ENCODE results near the gene LGALS12.
A peak's percentile ranks its signal among the peaks of the same experiment; 100 is the strongest.
"Not testable (repeated sequence)": the region's sequence is repeated elsewhere in the genome, so short reads cannot be mapped to it uniquely, and the experiment has no call there.

LGALS12 gene

DNA sequence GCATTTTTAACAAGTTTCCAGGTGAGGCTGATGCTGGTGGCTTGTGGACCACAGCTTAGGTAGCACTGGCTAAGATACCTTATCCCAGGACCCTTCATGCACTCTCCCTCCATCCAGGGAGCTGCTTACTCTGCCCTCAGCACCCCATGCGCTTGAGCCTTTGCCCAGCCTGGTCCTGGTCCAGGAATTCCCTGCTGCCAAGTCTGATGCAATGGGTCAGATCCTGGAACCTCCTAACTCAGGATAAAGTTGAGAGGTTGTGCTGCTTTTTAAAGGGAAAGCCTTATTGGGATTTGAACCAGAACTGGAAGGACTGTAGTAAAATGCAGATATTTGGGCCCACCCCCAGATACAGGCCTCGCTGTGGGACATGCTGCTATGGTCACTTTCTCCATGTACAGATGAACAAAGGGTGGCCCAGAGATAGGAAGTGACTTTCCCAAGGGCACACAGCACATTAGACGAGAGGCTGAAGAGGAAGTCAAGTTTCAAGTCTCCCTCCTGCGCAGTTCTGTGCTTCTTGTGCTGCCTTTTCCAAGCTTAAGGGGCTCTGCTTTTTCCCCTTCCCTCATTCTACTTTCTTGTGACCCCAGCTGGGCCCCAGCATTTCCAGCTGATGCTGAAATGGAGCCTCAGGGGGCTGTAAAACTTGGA lies 824 bp upstream of the LGALS12 start:
- no peak for DNase-seq (ENCODE audit: low read depth)

DNA sequence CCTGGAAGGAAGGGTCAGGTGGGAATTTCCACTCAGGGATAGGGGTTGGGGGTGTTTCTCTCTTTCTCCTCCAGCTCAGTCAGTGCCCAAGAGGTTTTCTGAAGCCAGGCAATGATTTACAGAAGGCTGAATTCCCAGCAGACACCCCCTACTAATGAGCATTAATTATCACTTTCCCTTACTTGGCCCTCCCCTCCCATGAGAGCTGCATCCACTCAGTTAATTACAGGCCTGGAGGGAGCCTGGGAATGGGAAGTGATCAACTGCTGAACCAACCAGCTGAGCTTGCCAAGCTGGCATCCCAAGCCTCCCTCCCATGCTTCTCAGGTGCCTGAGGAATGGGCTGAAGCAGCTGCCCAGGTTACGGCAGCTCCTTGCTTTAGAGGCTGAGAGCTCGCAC lies 992 bp downstream of the LGALS12 start:
- no peak for DNase-seq (ENCODE audit: low read depth)

DNA sequence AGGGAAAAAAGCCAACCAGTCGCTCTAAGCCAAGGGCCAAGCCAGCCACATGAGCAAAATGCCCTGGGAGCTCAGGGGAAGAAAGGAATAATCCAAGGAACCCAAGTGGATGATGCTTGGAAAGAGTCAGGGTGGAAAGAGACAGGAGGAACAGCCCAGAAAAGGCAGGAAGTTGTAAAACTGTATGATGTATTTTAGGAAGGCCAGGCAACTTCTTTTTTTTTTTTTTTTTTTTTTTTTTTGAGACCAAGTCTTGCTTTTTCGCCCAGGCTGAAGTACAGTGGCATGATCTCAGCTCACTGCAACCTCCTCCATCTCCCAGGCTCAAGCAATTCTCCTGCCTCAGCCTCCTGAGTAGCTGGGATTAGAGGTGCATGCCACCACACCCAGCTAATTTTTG lies 1.6 kb downstream of the LGALS12 start:
- no peak for DNase-seq (ENCODE audit: low read depth)

DNA sequence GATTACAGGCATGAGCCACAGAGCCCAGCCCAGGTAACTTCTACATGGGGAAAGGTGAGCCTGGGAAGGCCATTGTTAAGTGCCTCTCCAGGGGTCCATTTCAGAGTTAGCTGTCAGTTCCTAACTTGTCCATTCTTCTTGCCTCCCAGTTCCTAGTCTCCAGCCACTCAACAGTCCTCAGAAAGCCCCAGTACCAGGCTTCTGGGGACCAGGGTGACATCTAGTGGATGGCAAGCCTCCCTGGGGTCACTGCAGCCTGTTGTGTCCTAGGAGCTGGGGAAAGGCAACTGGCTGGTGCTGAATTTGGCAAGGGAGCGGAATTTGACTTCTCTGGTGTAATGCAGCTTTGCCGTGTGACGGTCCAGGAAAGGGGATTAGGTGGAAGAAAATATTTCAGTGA lies 2.1 kb downstream of the LGALS12 start:
- no peak for DNase-seq (ENCODE audit: low read depth)

DNA sequence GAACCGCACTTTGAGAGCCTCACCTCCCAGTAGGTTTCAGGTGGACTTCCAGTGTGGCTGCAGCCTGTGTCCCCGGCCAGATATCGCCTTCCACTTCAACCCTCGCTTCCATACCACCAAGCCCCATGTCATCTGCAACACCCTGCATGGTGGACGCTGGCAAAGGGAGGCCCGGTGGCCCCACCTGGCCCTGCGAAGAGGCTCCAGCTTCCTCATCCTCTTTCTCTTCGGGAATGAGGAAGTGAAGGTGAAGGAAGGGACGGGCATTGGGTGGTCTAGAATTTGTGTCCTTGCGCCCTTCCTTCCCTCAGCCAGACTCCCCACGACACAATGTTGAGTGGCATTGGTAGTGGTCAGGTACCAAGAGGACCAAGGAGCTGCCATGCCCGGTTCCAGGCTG lies 2.9 kb downstream of the LGALS12 start:
- no peak for DNase-seq (ENCODE audit: low read depth)

DNA sequence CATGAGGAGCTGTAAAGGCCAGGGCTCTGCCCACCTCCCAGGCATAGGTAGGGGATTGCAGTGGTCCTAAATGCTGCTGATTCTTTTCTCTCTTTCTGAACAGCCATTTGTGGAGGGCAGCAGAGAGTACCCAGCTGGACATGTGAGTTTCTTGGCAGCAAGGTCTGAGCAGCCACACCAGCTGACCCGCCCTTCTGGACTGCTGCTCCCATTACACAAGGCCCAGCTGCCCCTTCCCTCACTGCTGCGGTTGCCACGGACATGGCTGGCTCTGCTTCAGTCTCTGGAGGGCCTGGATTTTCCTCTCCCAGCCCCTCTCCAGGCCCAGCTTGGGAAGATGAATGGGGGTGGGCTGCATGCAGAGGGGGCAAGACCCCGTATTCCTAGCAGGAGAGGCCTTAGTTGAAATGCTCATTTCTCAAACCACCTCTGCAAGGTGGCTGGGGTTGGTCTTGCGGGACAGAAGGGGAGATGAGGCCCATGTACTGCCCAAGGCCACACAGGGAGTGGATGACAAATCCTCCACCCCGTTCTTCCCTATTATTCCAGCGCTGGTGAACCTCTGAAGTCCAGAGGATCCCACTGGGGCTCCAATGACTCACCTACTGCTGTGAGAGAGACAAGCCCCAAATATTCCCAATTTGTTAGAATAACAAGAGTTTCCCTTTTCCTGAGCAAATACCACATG lies 4.6 kb downstream of the LGALS12 start:
- DNase-seq (ENCODE audit: low read depth), result no peak

DNA sequence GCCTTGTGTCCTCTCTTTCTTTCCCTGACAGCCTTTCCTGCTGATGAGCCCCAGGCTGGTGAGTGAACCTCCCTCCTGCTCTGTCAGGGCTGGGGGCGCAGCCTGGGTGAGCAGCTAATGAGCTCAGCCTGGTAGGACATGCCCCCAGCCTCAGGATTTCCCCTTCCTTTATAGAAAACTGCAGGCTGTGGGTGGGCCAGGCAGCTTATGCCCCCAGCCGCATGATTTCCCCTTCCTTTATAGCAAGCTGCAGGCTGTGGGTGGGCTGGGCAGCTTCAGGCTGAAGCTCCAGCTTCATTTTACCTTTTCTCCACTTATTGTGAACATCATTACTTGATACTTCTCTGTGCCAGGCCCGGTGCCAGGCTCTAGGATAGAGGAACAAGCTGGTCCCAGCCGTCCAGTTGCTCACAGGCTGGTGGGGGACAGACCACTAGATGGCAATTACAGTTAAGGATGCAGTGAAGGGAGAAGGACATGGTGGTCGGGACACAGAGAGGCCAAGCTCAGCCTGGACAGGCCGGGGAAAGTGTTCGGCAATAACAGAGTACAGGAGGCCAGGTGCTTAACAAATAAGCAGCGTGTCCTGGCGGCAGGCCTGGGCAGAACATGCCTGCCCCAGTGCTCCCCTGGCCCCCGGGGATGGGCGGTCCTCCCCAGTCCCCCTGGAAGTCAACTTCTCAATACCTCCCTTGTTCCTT lies 5.3 kb downstream of the LGALS12 start:
- no peak for DNase-seq (ENCODE audit: low read depth)

DNA sequence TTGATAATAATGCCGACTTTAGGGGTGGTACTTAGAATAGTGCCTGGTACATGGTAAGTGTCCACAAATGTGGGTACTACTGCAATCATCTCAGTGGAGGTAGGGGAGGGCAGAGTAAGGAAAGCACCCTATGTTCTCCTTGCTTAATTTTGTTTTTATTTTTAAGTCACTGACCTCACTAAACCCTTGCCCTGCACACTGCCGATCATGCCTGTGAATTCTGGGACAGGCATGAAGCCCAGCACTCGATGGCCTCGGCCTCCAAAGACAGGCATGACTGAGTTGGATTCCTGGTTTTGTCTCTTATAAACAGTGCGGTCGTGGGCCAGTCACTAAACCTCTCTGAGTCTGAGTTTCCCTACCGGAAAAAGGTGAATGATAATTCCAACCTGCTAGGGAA lies 6.9 kb downstream of the LGALS12 start:
- DNase-seq (ENCODE audit: low read depth), result no peak

DNA sequence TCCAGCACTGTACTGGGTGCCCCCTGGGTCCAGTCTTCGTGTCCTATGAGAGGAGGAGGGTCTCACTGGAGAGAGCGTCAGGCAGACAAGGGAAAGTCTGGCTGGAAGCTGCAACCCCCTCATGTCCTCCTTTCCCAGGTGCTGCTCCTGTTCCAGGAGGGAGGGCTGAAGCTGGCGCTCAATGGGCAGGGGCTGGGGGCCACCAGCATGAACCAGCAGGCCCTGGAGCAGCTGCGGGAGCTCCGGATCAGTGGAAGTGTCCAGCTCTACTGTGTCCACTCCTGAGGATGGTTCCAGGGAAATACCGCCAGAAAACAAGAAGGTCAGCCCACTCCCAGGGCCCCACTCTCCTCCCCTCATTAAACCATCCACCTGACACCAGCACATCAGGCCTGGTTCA lies 10.2 kb downstream of the LGALS12 start:
- no peak for DNase-seq (ENCODE audit: low read depth)

DNA sequence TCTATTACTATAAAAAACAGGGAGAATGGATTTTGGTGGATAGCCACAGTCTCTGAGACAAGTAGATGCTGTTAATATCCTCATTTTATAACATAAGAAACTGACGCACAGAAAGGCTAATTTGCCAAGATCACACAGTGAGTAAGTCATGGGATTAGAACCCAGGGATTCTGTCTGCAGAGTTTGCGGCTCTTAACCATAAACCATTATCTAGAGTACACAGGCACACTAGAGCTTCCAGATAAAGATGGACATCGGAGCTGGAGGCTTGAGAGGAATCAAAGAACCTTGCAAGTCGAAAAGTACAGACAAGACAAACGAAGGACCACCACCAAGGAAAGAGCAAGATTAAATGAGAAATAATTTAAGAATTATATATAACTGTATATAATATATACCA lies 11.3 kb downstream of the LGALS12 start:
- DNase-seq (ENCODE audit: low read depth), result no peak

DNA sequence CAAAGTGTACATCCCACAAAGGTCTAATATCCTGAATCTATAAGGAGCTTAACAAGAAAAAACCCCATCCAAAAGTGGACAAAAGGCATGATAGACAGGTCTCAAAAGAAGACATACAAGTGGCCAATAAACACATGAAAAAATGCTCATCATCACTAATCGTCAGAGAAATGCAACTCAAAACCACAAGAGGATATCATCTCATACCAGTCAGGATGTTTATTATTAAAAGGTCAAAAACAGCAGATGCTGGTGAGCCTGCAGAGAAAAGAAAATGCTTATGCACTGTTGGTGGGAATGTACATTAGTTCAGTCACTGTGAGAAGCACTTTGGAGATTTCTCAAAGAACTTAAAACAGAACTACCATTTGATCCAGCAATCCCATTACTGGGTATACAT lies 12.7 kb downstream of the LGALS12 start:
- DNase-seq (ENCODE audit: low read depth), result no peak

DNA sequence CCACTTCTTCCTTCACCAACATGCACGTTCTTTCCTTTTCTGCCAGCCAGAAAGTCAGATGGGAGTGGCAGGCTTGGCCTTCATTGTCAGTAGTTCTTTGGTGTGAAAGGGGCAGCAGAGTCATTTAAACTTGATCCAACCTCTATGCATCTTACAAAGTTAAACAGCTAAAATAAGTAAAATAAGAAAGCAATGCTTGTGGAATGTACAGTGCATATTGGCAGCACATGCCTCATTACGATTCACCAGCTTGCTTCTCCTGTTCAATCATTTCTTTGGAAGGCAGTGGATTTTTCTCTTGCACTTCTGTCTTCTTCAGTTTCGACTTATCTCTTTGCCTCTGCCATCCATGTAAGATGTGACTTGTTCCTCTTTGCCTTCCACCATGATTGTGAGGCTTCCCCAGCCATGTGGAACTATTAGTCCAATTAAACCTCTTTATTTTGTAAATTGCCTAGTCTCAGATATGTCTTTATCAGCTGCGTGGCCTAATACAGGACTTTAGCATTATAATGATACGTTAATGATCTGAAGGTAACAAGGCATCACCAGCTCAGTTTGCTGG lies 14.8 kb downstream of the LGALS12 start:
- no peak for DNase-seq (ENCODE audit: low read depth)

DNA sequence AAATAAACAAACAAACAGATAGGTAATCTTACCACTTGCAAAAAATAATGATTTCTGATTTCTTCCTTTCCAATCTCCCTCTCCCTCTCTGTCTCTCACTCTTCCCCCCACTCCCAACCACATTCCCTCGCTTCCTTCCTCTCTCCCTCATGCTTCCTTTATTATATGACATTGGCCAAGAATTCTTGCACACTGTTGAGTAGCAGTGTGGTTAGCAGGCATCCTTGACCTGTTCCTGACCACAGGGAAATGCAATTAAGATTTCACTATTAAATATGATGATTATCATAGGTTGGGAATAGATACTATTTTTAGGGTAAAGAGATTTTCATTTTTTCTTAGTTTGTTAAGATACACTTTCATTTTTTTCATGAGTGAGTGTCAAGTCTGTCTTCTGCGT lies 16.0 kb downstream of the LGALS12 start:
- no peak for DNase-seq (ENCODE audit: low read depth)

DNA sequence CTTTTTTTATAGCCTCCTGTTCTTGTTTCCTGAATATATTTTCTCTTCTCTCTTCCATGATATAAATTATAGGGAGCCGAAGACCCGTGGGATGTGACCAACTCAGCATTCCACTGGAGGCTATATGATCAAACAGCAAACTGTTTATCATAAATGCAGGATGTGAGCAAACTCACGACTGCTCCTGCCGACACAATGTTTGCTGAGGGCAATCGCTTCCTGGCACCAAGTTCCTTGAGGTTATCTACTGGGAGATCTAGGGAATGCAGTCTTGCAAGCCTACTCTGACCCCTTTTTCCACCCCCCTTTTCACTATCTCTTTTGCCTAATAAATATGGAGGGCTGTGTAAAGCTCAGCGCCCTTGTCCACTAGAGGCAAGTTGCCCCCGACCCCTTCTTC lies 17.3 kb downstream of the LGALS12 start:
- no peak for DNase-seq (ENCODE audit: low read depth)

DNA sequence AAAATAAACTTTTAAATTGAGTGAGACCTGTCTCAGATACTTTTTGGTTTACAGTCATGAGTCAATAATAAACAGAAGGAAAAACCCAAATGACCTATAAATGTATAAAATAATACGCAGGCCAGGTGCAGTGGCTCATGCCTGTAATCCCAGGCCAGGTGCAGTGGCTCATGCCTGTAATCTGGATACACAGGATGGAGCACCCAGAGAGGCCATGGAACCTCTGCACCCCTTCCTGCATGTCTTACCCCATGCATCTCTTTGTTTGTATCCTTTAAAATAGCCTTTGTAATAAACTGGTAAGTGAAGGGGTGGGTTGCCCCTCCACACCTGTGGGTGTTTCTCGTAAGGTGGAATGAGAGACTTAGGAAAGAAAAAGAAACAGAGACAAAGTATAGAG lies 21.8 kb downstream of the LGALS12 start:
- no peak for DNase-seq (ENCODE audit: low read depth)

DNA sequence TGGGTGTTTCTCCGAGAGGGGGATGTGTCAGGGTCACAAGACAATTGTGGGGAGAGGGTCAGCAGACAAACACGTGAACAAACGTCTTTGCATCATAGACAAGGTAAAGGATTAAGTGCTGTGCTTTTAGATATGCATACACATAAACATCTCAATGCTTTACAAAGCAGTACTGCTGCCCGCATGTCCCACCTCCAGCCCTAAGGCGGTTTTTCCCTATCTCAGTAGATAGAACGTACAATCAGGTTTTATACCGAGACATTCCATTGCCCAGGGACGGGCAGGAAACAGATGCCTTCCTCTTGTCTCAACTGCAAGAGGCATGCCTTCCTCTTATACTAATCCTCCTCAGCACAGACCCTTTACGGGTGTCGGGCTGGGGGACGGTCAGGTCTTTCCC lies 22.3 kb downstream of the LGALS12 start:
- DNase-seq (ENCODE audit: low read depth), result not testable (repeated sequence)

DNA sequence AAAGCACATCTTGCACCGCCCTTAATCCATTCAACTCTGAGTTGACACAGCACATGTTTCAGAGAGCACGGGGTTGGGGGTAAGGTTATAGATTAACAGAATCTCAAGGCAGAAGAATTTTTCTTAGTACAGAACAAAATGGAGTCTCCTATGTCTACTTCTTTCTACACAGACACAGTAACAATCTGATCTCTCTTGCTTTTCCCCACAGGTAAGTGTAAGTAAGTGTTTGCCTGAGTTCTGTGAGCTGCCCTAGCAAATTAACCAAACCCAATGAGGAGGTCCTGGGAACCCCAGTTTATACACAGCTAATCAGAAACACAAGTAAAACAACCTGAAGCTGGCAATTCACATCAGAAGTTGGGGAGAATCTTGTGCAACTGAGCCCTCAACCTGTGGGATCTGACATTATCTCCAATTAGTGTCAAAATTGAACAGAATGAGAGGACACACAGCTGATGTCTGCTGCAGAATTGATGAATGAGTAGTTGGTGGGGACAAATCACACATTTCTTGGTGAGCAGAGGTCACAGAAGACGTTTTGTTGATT lies 22.9 kb downstream of the LGALS12 start:
- not testable (repeated sequence) for DNase-seq (ENCODE audit: low read depth)

DNA sequence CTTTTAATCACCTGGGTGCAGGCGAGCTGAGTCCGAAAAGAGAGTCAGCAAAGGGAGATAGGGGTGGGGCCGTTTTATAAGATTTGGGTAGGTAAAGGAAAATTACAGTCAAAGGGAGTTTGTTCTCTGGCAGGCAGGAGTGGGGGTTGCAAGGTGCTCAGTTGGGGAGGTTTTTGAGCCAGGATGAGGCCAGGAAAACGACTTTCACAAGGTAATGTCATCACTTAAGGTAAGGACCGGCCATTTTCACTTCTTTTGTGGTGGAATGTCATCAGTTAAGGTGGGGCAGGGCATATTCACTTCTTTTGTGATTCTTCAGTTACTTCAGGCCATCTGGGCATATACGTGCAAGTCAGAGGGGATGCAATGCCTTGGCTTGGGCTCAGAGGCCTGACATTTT lies 23.5 kb downstream of the LGALS12 start:
- not testable (repeated sequence) for DNase-seq (ENCODE audit: low read depth)

DNA sequence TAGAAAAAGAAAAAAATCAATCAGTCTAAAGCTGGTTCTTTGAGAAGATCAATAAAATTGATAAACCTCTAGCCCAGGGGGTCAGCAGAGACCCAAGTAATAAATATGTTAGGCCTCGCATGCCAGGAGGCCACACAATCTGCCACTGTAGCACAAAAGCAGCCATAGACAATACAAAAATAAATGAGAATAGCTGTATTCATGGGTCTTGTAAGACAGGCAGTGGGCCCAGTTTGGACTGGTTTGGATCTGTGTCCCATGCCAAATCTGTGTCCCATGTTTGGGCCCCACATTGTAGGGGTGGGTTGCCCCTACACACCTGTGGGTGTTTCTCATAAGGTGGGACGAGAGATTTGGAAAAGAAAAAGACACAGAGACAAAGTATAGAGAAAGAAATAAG lies 24.1 kb downstream of the LGALS12 start:
- DNase-seq (ENCODE audit: low read depth), result no peak

DNA sequence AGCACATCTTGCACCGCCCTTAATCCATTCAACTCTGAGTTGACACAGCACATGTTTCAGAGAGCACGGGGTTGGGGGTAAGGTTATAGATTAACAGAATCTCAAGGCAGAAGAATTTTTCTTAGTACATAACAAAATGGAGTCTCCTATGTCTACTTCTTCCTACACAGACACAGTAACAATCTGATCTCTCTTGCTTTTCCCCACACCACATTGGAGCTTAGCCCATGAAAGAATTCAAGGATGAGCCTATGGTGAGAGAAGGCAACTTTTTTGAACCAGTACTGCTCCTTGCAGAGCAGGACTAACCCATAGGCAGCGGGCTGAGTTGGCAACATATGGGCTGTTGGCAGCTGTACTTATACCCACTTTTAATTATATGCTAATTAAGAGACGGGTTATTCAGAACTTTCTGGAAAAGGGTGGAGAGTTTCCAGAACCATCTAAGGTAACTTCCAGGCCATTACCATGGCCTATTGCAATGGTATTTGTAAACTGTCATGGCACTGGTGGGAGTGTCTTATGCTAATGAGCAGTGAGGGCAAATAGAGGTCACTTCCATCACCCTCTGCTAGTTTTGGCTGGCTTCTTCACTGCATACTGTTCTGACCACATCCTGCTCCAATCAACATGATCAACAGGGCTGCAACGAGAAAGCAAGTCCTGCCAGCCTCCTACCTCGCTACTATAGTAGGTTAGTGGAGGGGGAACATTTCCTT lies 25.3 kb downstream of the LGALS12 start:
- peak; percentile 41 for DNase-seq (ENCODE audit: low read depth)

DNA sequence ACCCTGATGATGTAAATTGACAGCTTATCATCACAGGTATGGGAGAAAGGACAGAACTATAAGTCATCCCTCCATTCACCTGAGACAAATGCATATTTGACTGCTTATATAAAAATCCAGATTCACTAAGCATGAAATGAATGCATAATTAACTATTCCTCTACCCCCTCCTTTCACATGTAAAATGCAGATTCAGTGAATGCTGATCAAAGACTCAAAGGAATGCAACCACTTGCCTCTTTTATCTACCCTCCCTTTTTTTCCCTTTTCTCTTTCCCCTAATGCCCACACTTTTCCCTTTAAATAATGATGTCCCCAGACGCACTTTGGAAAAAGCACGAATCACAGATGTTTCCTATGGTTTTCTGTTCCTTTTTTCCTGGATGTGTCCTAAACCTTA lies 26.2 kb downstream of the LGALS12 start:
- DNase-seq (ENCODE audit: low read depth), result no peak

DNA sequence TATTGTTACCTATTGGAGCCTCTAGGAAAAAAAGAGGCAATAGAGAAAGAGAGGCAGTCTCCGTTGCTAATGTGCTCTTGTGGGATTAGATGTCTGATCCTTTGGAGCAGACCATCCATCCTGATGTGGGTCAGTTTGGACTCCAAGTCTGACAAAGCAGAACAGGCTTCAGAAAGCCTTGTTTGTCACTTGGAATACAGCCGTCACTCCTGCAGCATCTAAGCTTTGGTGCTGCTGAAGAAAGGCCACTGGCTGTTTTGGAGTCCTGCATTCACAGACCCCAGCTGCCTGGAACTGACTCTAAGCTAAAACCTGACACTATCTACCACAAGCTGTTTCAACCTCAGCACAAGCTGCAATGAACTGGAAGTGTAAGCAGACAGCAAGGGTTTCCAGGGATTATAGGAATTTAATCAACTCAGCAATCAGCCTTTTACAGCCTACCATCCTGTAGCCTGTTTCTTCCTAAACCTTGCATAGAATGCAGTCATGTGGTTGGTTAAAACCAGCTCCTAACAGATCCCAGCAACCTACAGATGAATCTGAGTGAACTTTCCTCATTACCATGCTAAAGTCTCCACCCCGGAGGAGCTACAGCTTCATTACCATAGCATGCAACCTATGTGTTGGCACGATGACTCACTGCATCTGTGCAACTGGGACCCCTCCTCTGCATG lies 27.1 kb downstream of the LGALS12 start:
- DNase-seq (ENCODE audit: low read depth), result no peak

Data from activated gamma-delta T cell treated with anti-CD3 and anti-CD28 coated beads, Interleukin-2, amount 50 U/mL, for 16 hours (primary cell).